ENCODE results near the gene SLC9A5.

Gene SLC9A5

DNA sequence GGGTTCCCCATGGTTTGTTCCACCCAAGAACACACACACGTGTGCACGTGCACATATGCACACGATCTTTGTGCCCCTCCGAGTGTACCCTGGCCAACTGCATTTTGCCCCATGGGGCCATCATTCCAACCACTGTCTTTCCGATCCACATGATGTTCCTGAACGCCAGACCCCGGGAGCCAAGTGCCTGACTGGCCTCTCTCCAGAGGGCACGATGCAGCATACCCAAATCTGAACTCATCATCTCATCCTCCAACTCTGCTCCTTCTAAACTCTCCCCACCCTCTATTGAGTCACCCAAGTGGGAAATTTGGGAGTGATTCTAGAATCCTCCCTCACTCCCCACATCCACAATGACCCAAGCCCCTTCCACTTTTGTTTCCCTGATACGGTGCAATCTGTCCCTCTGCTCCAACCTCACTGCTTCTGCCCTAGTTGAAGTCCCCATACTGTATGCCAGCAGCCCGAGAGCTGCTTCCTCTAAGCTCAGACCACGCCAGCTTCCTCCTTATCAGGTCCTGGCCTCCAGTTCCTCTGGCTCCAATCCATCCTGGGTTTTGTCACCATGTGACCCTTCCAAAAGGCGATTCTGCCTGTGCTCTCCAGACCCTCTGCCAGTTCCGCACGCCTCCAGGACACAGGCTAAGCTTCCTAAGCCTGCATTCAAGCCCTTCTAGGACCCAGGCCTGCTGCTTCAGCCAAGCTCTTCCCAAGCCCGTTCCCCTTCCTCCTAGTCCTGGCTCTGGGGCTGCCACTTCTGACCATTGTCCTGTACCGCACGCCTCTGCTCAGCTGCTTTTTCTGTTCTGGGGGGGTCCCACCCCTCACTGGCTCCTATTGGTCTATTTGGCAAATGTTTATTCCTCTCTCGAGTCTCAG lies 31.9 kb upstream of the SLC9A5 start:
- DNase-seq: no peak

DNA sequence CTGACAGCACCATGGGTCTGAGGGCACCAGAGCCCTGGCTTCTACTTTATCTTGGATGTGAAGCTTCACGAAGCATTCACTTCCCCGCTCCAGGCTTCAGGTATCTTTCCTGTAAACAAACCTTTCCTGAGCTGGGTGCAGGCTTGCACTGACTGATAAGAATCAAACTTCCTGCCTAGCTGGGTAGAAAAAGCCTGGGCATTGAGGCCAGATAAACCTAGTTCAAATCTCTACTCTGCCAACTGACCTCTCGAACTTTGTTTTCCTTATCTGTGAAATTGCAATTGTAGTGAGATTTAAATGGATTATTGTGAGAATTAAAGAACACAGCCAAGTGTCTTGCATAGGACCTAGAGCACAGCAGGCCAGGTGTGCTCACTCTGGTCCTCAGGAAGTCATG lies 24.8 kb upstream of the SLC9A5 start:
- DNase-seq: no peak

DNA sequence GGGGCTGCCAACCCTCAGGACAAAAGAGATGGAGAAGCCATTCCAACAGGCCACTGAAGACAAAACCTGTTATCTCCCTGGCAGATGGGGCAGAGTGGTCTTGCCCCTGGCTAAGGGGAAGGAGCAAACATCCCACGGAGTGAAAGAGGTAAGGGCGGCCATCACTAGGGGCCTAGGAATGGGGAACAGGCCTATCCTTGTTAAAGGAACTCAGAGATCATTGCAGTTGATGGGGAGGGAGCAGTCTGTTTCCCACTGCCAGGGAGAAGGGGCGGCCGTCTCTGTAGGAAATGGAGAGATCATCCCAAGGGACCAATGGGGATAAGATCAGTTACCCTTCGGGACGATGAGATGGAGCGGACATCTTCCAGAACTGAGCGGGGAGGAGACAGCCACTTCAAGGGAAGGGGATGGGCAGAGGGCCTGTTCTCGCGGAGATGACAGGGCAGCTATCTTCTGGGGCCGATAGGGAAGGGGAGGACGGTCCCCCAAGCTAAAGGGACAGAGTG lies 22.4 kb upstream of the SLC9A5 start:
- no peak for DNase-seq

DNA sequence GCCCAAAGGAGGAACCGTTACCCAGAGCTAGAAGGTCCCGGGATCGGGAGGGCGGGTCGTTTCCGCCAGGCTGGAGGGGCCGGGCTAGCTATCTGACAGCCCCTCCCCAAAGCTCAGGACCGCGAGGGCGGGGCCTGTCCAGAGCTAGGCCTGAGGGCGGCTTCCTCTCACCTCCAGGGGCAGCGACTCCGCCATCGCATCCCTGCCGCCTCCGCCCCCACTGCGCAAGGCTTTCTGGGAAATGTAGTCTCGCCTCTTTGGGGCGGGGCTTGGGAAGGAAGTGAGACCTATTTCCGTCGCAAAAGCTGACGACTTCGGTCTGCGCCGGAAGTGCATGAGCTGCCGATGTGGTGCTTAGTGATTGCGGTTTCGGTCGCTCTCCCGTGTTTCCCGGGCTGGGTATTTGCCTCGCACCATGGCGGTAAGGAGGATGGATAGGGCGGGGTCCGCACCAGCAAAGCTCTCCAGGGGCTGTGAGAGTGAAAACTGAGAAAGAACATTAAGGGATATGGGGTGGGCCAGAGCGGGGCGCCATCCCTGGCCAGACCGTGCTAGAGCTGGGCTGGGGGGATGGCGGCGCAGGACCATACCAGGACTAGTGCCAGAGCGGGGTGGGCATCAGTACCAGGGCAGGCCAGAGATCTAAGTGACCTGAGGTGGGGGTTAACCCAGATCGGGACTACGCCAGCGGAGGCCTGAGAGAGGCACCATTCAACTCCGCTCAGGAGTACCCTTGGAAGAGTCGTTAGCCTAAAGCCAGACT lies 21.8 kb upstream of the SLC9A5 start, which contains the start of gene TMEM208:
TSS of gene TMEM208 (plus strand) at position 327 of the 763 bp plus-strand sequence. CDS start at position 416, 89 bp downstream.
- DNase-seq: peak; percentile 99

DNA sequence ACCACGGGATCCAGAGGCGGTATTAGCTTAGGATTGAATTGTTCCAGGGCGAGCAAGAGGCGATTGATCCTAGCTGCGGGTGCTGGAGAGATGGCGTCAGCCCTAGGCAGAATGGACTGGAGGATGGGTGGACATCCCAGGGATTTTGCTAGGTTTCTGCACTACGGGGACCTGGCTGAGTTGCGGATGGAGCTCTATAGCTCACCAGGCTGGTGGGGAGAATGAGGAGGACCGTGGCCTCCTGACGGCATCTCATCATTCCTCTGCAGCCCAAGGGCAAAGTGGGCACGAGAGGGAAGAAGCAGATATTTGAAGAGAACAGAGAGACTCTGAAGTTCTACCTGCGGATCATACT lies 21.2 kb upstream of the SLC9A5 start:
- no peak for DNase-seq

DNA sequence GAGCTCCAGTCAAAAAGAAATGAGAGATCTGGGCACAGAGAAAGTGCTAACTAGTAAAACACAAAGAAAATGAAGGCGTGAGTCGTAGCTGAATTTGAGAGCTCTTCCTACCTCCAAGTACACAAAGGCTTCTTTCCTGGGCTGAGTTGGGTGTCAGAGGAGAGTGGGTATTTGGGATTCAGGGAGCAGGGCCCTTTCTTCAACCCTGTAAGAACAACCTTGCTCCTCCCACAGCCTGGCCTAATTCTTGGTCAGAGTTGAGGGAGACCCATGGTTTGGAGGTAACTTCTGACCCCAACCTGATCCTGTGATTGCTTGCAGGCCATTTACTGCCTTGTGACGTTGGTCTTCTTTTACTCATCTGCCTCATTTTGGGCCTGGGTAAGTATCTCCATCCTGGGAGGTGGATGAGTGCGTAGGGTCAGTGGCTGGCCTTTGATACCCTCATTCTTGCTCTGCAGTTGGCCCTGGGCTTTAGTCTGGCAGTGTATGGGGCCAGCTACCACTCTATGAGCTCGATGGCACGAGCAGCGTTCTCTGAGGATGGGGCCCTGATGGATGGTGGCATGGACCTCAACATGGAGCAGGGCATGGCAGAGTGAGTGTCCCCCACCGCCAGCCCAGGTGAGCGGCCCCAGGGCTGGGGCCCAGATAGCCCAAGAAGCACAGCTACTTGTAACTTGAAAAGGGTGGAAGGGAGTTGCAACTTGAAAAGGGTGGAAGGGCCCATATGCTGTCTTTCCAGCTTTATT lies 20.6 kb upstream of the SLC9A5 start:
- no peak for DNase-seq

DNA sequence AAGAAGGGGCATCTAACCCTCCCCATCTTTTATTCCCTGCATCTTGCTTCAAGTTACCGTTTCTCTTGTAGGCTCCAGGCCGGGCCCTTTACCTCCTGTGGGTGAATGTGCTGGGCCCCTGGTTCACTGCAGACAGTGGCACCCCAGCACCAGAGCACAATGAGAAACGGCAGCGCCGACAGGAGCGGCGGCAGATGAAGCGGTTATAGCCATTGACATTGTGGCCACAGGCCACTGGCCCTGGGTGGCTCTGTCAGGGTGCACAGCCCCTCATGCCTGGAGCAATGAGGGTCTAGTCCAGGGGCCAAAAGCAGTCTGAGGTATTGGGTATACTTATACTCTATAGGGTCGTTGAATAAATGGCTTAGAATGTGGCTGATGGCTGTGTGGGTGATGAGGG lies 19.9 kb upstream of the SLC9A5 start:
- no peak for DNase-seq

DNA sequence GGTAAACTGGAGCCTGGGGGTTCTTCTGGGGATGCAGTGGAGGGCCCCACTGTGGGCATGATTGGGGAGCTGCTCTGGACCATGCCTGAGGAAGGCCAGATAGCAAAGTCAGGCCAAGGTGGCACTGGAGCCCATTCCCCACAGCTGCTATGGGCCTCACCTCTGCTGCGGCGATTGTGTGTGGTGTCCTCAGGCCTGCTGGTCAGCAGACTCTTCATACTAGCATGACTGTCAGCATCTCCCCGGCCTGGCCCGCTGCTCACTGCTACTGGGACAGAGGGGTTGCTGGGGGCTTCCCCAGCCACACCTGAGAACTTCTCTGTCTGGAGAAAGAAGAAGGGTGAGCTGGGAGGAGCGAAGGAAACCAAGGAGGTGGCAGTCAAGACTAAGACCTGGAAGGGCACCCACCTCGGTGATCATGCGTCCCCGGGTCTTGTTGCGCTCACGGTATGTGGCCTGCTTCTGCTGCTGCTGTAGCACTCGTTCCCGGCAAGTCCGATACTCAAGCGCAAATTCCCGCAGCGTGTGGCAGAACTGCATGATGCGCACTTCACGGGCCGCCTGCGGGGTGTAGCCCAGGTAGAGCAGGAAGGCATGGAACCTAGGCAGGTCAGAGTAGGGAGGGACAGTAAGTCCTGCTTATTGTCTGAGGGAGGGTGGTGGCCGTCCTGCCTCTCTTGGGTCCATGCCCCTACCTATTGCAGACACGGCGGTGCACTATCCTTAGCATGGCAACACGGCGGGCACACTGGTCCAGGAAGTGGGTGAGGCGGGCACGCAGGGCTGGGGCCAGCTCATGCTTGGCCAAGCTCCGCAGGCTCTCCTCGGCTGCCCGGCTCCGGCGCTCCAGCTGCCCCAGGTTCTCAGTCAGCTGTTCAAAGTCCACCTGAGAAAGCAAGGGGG lies 18.6 kb upstream of the SLC9A5 start:
- DNase-seq: no peak

DNA sequence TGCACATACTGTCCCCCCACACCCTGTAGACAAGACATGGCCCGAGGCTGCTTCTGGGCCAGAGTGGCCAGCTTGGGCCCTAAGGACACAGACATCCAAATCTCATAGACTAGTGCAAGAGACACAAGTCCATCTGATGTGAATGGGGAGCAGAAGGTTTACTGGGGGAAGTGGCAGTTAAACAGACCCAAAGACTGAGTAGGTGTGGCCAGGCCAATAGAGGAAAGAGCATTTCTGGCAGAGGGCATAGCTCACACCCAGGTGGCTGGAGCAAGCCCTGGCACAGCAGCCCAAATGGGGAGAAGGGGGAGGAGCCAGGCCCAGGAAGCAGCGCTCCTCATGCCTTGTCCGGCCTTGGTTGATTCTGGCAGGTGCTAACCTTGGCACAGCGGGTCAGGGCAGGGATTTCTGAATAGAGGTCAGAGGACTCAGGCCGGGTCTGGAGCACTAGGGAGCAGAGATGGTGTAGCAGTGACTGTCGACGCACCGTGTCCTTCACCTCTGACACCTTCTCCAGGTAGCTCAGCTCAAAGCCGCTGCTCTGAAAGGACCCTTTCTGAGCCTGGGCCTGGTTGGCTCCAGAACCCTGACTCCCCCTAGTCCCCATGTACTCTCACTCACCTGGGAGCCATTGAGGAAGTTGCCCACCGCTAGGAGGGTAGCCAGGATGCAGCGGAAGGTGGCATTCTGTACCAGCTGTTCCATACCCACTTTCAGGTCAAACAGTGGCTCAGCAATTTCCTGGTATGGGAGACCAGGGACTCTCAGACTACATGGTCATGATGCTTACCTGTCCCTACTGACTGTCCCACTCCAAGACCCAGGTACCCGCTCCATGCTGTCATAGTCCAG lies 17.7 kb upstream of the SLC9A5 start:
- no peak for DNase-seq

DNA sequence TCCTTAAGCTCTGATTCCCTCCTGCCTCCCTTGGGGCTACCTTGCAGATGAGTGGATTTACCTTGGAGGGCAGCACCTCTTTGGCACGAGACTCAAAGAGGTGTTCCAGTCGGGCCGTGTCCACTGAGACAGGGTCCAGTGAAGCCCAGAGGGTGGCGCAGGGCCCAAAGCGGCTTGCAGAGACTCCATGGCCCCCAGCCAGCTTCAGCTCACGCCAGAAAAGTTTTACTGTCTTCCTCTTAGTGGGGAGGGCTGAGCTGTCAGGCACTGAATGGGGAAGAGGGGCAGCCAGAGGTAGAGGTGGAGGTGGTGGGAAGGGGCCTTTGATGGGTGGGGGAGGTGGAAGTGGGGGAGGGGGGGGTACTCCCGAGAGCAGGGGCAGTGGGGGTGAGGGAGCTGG lies 15.2 kb upstream of the SLC9A5 start:
- DNase-seq: no peak

DNA sequence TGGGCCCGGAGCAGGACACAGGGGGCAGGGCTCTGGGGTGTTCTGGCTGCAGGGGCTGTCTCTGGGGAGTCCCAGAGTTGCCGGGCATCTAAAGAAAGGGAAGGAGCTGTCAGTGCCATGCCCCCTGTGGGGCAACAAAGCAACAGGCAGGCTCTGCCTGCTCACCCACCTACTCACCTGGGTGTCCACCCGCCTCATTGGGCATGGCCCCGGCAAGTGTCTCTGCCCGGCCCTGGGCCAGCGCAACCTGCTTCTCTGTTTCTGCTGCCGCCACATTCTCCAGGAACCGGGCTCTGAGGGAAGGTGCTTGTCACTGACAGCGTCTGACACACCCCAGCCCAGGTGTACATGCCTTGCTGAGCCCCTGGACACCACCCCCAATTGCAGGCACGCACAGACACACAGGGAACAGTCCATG lies 14.6 kb upstream of the SLC9A5 start:
- no peak for DNase-seq

DNA sequence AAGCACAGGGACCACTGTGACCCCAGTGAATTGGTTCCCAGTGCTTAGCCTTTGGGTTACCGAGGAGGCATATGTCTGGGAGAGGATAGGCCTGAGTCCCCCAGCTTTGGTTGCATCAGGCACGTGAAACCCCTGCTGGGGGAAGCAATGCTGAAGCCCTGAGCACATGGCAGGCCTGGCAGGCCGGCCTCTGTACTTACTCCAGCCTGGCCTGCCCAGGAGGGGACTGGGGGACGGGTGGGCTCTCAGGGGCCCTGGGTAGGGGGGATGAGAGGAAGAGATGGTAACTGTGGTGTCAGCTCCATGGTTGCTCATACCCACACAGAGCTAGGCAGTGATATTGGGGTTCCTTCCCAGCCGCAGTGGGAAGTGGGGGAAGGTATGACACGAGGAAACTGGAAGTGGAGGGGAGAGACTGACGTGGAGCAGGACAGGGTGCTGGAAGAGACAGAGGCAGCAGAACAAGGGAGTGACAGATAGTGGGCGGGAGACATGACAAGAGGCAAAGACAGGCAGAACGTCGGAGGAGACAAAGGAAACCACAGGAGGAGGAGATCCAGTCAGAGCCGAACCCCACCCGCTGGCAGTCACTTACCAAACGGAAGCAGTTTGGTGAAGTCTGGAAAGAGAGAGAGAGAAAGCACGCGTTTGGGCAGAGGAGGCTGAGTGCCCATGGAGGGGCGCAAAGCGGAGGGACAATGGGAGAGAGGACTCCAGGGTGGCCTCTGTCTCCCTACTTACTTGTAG lies 12.8 kb upstream of the SLC9A5 start:
- DNase-seq: peak; percentile 74

DNA sequence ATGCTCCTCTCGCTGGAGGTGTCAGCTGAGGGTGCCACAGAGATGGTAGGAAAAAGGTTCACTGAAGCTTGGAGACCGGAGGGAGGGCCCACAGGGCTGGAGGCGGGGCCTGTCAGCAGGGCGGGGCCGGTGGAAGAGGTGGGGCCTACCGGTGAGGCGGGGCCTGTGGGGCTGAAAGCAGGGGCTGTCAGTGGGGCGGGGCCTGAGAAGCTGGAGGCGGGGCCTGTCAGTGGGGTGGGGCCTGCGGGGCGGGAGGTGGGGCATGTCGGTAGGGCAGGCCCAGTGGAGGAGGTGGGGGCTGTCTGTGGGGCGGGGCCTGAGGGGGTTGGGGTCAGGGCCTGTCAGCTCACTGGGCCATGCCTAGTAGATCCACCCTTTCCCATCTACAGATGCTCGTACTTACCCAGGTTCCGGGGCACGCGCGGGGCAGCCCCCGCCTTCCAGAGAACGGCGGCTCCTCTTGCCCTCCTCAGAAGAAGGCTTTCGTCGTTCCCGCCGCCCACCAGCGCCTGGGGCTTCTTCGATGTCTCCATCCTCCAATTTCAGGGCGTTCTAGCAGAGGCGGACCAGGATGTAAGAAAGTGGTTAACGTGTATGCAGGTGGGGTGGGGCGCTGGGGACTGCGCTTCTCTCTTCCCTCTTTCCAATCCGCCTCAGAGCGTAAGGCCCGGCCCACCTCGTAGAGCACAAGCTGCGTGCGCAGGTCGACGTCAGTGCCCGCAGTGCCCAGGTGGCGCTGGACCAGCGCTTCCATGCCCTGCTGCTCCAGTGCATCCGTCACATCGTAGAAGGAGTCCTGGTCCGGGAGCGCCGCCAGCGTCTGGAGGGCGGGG lies 12.0 kb upstream of the SLC9A5 start:
- DNase-seq: peak; percentile 89

DNA sequence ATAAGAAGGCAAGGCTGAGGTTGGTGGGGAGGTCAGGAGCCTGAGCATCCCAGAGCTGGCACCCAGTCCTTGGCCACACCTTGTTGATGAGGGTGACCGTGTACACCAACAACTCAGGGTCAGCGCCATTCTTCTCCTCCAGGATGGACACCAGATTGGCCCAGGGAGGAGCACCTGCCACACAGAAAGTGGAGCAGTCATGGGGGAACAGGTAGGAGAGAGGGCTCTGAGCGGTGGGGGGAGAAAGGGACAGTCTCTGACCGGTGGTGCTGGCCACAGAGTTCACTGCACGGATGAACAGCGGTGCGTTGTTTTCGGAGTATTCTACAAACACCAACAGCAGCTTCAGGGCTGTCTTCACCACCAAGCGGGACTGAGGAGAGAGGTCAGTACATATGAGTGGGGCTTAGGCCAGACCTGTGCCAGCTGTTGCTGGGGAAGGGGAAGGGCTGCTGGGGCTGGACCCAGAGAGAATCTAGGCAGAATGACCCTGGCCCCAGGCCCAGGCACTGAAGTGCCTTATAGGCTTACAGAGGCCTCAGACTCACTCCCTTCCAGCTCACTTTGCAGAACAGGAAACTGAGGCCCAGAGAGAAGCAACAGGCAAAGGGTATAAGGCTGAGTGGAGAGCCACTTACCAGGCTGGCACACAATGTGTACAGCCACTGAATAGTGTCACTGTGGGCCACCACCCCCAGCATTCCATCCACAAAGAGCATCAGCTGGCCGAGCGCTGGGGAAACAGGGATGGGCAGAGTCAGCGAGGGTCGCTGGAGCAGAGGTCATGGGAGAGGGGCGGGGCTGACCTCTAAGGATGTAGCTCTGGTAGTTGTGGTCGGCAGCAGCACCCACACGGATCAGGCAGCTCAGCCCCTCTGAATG lies 11.1 kb upstream of the SLC9A5 start:
- no peak for DNase-seq

DNA sequence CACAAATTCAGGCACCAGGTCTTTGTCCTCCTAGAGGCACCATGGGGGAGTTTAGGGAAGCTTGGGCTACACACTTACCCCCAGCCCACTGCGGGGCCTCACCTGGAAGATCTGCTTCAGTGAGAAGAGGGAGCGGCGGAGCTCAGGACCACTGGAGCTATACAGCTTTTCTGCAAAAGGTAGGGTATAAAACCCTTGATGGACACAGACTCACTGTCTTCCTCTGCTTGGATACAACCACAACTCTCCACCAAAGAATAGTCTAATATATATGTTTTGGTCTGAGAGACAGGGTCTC lies 10.6 kb upstream of the SLC9A5 start:
- DNase-seq: no peak

DNA sequence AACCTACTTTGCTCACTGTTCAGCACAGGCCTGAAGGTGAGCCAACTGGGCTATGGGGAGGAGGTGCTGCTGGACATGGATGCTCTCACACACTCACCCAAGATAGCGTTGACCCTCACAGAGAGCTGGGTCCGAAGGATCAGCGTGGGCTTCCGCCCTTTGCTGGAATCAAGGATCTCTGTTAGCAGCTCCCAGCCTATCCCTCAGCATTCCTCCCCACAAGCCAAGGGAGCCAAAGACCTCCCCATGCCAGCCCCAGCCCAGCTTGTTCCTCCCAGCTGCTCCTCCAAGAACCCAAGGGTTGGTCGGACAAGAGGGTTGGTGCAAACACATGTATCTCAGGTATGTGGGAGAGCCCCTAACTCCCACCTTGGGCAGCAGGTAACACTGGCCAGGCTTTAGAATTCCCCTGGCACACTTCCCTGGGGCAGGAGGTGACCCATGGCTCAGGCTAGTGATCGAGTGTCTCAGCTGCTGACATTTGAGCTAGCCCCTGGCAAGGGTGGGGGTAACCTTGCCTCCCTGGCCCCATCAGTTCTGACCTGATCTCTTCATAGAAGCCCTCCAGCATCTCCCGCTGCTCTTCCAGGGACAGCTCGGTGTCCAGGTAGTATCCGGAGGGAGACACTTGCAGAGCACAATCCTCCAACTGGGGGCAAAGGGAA lies 9.8 kb upstream of the SLC9A5 start:
- no peak for DNase-seq

DNA sequence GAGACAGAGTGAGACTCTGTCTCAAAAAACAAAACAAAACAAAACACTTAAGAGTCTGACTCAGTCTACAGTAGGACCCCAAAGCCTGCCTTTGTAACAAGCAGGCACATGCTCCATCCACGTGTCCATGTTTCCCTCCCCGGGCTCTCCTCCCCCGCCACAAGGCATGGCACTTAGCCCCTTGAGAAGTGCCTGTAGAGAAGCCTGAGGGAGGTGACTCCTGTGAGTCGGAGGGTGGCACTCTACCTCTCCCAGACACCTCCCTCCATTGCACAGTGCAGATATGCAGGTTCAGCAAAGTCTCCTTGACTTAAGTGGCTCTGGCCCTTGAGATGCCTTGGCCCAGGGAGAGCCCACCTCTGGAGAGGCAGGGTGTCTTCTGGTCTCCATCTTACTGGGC lies 8.3 kb upstream of the SLC9A5 start:
- DNase-seq: no peak
